DMS114 treated with DMSO at 0.1 percent for 48 hours (cell line): ENCODE measurements around the gene HCN1.

Source experiments
- DNase-seq: peaks from one replicate; lab custom pipeline; 2025; ENCODE audit not compliant: unreplicated experiment; lab: John Stamatoyannopoulos, UW

The HCN1 gene

GRCh38 chr5:45696206-45696836, at the start of gene HCN1:
HCN1 (minus strand) TSS chr5:45696380.
- DNase-seq, result peak; percentile 53

GRCh38 chr5:45741110-45741509, 44.9 kb upstream of the HCN1 start:
- no peak for DNase-seq

- DNase-seq, result no peak
Measured at GRCh38 chr5:45737153-45737552, 41.0 kb upstream of the HCN1 start.

- DNase-seq, result no peak
Measured at GRCh38 chr5:45725537-45725936, 29.4 kb upstream of the HCN1 start.

- DNase-seq, result no peak
Measured at GRCh38 chr5:45697201-45697600, 1.0 kb upstream of the HCN1 start.

GRCh38 chr5:45695804-45696156, 400 bp downstream of the HCN1 start:
- DNase-seq, result no peak

- no peak for DNase-seq
Measured at GRCh38 chr5:45694971-45695803, 993 bp downstream of the HCN1 start.

- no peak for DNase-seq
Measured at GRCh38 chr5:45694255-45694814, 1.8 kb downstream of the HCN1 start.

- no peak for DNase-seq
Measured at GRCh38 chr5:45692481-45692880, 3.7 kb downstream of the HCN1 start.

- DNase-seq, result no peak
Measured at GRCh38 chr5:45691656-45692055, 4.5 kb downstream of the HCN1 start.

- no peak for DNase-seq
Measured at GRCh38 chr5:45687701-45688100, 8.5 kb downstream of the HCN1 start.

GRCh38 chr5:45686620-45687019, 9.6 kb downstream of the HCN1 start:
- no peak for DNase-seq

- no peak for DNase-seq
Measured at GRCh38 chr5:45684118-45684517, 12.1 kb downstream of the HCN1 start.

GRCh38 chr5:45680950-45681349, 15.2 kb downstream of the HCN1 start:
- DNase-seq, result no peak

- DNase-seq, result no peak
Measured at GRCh38 chr5:45677524-45677923, 18.7 kb downstream of the HCN1 start.

GRCh38 chr5:45672271-45672670, 23.9 kb downstream of the HCN1 start:
- no peak for DNase-seq

GRCh38 chr5:45648744-45649143, 47.4 kb downstream of the HCN1 start:
- no peak for DNase-seq

GRCh38 chr5:45643056-45643455, 53.1 kb downstream of the HCN1 start:
- DNase-seq, result no peak

- no peak for DNase-seq
Measured at GRCh38 chr5:45642370-45642769, 53.8 kb downstream of the HCN1 start.

- DNase-seq, result peak; percentile 29
Measured at GRCh38 chr5:45639040-45639439, 57.1 kb downstream of the HCN1 start.

- DNase-seq, result no peak
Measured at GRCh38 chr5:45627076-45627656, 69.0 kb downstream of the HCN1 start.

- DNase-seq, result no peak
Measured at GRCh38 chr5:45623832-45624231, 72.3 kb downstream of the HCN1 start.
